ENCODE results near the gene OBSCN. TPM values are rescaled to one million over a fixed set of nuclear protein-coding genes. Genes with fewer than 3 reads are reported as not detected.

The OBSCN gene
- total RNA-seq, 1 experiment from 2014 or later, result 0.24 TPM

- no peak for DNase-seq (ENCODE audit: low read depth)
Measured at GRCh38 chr1:228286505-228287417, 78.9 kb downstream of the OBSCN start.

- DNase-seq (ENCODE audit: low read depth), result no peak
Measured at GRCh38 chr1:228287541-228288425, 79.9 kb downstream of the OBSCN start.

GRCh38 chr1:228288536-228289238, 80.8 kb downstream of the OBSCN start:
- DNase-seq (ENCODE audit: low read depth), result no peak

GRCh38 chr1:228289239-228289849, 81.5 kb downstream of the OBSCN start:
- DNase-seq (ENCODE audit: low read depth), result no peak

GRCh38 chr1:228289996-228290881, 82.4 kb downstream of the OBSCN start:
- no peak for DNase-seq (ENCODE audit: low read depth)

GRCh38 chr1:228291906-228292608, 84.2 kb downstream of the OBSCN start:
- DNase-seq (ENCODE audit: low read depth), result no peak

GRCh38 chr1:228292609-228292911, 84.7 kb downstream of the OBSCN start:
- DNase-seq (ENCODE audit: low read depth), result no peak

GRCh38 chr1:228293393-228293792, 85.5 kb downstream of the OBSCN start:
- DNase-seq (ENCODE audit: low read depth), result no peak

GRCh38 chr1:228293816-228294500, 86.1 kb downstream of the OBSCN start:
- no peak for DNase-seq (ENCODE audit: low read depth)

- no peak for DNase-seq (ENCODE audit: low read depth)
Measured at GRCh38 chr1:228294717-228295116, 86.9 kb downstream of the OBSCN start.

- DNase-seq (ENCODE audit: low read depth), result no peak
Measured at GRCh38 chr1:228295201-228295600, 87.4 kb downstream of the OBSCN start.

GRCh38 chr1:228295981-228296380, 88.1 kb downstream of the OBSCN start:
- DNase-seq (ENCODE audit: low read depth), result no peak

GRCh38 chr1:228297242-228297641, 89.4 kb downstream of the OBSCN start:
- no peak for DNase-seq (ENCODE audit: low read depth)

GRCh38 chr1:228297822-228298221, 90.0 kb downstream of the OBSCN start:
- DNase-seq (ENCODE audit: low read depth), result no peak

GRCh38 chr1:228298471-228298870, 90.6 kb downstream of the OBSCN start:
- DNase-seq (ENCODE audit: low read depth), result no peak

GRCh38 chr1:228299211-228299610, 91.4 kb downstream of the OBSCN start:
- DNase-seq (ENCODE audit: low read depth), result no peak

- DNase-seq (ENCODE audit: low read depth), result no peak
Measured at GRCh38 chr1:228299901-228300300, 92.1 kb downstream of the OBSCN start.

- no peak for DNase-seq (ENCODE audit: low read depth)
Measured at GRCh38 chr1:228302086-228302485, 94.2 kb downstream of the OBSCN start.

GRCh38 chr1:228303596-228303995, 95.8 kb downstream of the OBSCN start:
- DNase-seq (ENCODE audit: low read depth), result no peak
